Transverse colon (tissue), 4 donors: ENCODE results near the gene NKD2. TPM values are rescaled to one million over a fixed set of nuclear protein-coding genes. Genes with fewer than 3 reads are reported as not detected.

Source experiments
- DNase-seq: peaks from one replicate; pipeline ENCODE4 v3.0.0-alpha.2; 2019
- H3K27ac ChIP-seq, 4 donors: fragments of 200-600 bp; sonication (generic); 2 replicates each; pipeline ENCODE4 v1.5.1; 2016 to 2018; ENCODE audit warnings: inconsistent platforms in 4 of 4
- H3K27me3 ChIP-seq: fragments of 200-600 bp; sonication (generic); 2 replicates; pipeline ENCODE4 v1.5.1; 2017; ENCODE audit warnings: inconsistent platforms
- H3K36me3 ChIP-seq, 4 donors: fragments of 200-600 bp; sonication (generic); 2 replicates each; pipeline ENCODE4 v1.5.1; 2017 to 2019; ENCODE audit warnings: inconsistent platforms in 4 of 4
- H3K4me1 ChIP-seq, 4 donors: fragments of 200-600 bp; sonication (generic); 2 replicates each; pipeline ENCODE4 v1.5.1; 2017 to 2020; ENCODE audit warnings: inconsistent platforms in 4 of 4
- H3K4me3 ChIP-seq, 4 donors: fragments of 200-600 bp; sonication (generic); 1 replicate in 1 of 4; 2 replicates in 3 of 4; pipeline versions ENCODE4 v1.5.1 to v1.6.1; 2017 to 2019; ENCODE audit warnings: inconsistent platforms in 4 of 4
- H3K9me3 ChIP-seq, 2 donors: fragments of 200-600 bp; sonication (generic); 2 replicates each; pipeline ENCODE4 v1.5.1; 2017 to 2019; ENCODE audit warnings: inconsistent platforms in 2 of 2
- EP300 ChIP-seq: sonication (generic); formaldehyde crosslinking; IDR thresholded peaks from one replicate; pipeline ENCODE4 v1.6.1; 2017; ENCODE audit warnings: antibody characterized with exemption, low read depth
- POLR2A ChIP-seq: fragments of 450-650 bp; IDR thresholded peaks from one replicate; pipeline ENCODE4 v1.6.1; 2016; ENCODE audit warnings: antibody characterized with exemption, mild to moderate bottlenecking, moderate library complexity
- POLR2AphosphoS5 ChIP-seq, 3 donors: sonication (generic); formaldehyde crosslinking; IDR thresholded peaks; one replicate each; pipeline ENCODE4 v1.6.1; 2016; ENCODE audit warnings: antibody characterized with exemption in 3 of 3
- WGBS, 2 donors: methylation state at CpG; one replicate each; pipeline ENCODE4 v1.1.5; 2018; ENCODE audit warnings: low coverage in 1 of 2; 5-methylcytosine and 5-hydroxymethylcytosine counted together
- in situ Hi-C, 4 donors: fragments of 200-750 bp; cut with MboI; loops; one replicate each; pipeline versions ENCODE4 v1.15.0 to v1.15.1; 2017; ENCODE audit warnings: low sequenced_read_pairs in 3 of 4, low pct_ligation_motif_present in 1 of 4, low pct_unique_long_range_greater_than_20kb in 1 of 4
- intact Hi-C: fragments of 100-400 bp; cut with DNase I; formaldehyde crosslinking; loops from one replicate; pipeline ENCODE4 v1.15.1; 2023; ENCODE audit warnings: low total_unique reads
- total RNA-seq, 4 donors: library from RNA; depleted of rRNA; stranded (reverse); fragments of >200 nt; gene quantifications; one replicate each; pipeline ENCODE4 v1.1.0, GENCODE V29; 2016
- TF ChIP-seq, protein P1 (sequence below), 5 experiments: fragments of 200-600 bp in 3 of 5; fragments of 450-650 bp in 2 of 5; sonication (generic) in 3 of 5; IDR thresholded peaks; 1 replicate in 2 of 5; 2 replicates in 3 of 5; pipeline ENCODE4 v1.5.1; 2016 to 2017; ENCODE audit warnings: antibody characterized with exemption in 5 of 5, inconsistent platforms in 3 of 5, mild to moderate bottlenecking in 2 of 5, moderate library complexity in 1 of 5

NKD2 gene
- total RNA-seq, 4 donors from 2014 or later: 0.41 to 0.80 TPM; not detected in 2

DNA sequence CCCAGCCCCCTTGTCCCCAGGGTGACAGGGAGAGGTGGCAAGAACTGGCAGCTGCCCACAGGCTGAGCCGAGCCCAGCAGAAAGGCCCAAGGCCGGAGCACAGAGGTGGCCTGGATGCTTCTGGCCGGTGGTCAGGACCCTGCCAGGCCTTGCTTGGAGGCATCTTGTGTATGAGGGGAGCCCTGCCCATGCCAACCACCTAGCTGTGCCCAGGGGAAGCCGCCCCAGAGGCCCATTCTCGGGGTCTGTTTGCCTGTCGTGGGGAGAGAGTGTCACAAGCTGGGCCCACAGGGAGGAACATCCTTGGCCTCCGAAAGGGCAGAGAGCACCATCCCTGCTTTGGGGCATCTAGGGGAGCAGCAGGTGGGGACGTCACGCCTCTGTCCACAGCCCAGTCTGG is 10.0 kb downstream of the NKD2 start:
- Histone ChIP-seq H3K27ac (no peak overlapping the region), H3K4me1 (no peaks in the 10 kb centered on the region), H3K27me3 (no peaks in the 10 kb centered on the region), H3K4me3 (no peak overlapping the region), H3K9me3 (no peaks in the 10 kb centered on the region), H3K36me3 (no peaks in the 10 kb centered on the region)
- in situ Hi-C loops (loop anchor here in 1 of 4 donors (25.0 kb wide), 1 partner anchor 119 kb away; no protein-coding TSS in a partner anchor), intact Hi-C loops (no loop called here)
- no peak for DNase-seq
- TF ChIP-seq POLR2A (no peak), POLR2AphosphoS5 (IDR thresholded peaks at IDR 0.05) (no peak), EP300 (no peak)
- TF ChIP-seq, protein P1, sequence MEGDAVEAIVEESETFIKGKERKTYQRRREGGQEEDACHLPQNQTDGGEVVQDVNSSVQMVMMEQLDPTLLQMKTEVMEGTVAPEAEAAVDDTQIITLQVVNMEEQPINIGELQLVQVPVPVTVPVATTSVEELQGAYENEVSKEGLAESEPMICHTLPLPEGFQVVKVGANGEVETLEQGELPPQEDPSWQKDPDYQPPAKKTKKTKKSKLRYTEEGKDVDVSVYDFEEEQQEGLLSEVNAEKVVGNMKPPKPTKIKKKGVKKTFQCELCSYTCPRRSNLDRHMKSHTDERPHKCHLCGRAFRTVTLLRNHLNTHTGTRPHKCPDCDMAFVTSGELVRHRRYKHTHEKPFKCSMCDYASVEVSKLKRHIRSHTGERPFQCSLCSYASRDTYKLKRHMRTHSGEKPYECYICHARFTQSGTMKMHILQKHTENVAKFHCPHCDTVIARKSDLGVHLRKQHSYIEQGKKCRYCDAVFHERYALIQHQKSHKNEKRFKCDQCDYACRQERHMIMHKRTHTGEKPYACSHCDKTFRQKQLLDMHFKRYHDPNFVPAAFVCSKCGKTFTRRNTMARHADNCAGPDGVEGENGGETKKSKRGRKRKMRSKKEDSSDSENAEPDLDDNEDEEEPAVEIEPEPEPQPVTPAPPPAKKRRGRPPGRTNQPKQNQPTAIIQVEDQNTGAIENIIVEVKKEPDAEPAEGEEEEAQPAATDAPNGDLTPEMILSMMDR (IDR thresholded peaks at IDR 0.05): no peak
- 86% methylated on average over 9 of the region's 9 CpGs; no CpG with 5 or more reads in 1 of the 2 donors for WGBS, 2 donors

DNA sequence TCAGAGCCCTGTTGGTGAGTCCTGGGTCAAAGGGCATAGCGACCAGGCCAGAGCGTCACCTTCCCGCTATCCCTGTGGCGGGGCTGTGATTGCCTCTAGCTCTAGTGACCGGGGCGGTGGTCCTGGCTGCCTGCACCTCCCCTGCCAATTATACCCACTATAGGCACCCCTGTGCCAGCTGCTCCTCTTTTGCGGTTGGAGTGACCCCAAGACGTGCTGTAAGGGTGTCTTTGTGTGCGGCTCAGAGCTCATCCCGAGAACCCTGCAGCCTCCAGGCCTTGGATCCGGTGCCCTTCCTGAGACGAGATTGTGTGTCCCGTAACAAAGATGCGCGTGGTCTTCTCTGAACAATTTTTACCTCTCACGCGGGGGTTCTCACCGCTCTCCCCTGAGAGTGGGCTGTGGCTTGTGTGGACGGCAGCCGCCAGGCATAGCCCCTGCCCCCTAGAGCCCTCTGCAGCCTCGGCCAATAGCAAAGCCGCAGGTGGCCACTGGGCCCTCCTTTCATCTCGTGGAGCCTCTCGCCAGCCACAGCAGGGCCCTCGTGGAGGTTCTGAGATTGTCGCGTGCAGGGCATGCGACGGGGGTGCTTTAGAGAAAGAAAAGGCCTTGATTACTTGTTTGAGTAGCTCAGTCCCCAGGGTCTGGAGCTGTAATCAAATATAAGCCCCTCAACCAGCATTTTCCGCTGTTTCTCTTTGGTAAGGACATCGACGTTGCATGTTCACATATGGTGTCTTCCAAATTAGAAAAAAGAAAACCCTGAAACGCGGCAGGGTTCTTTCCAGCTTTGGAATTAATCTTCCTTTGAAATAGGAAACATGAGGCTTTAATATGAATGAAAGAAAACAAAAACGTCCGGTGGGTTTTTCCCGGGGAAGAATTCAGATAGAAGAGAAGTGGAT is 10.7 kb downstream of the NKD2 start:
- no peaks in the 10 kb centered on the region for H3K36me3 ChIP-seq
- no peaks in the 10 kb centered on the region for H3K4me1 ChIP-seq
- intact Hi-C loops: no loop called here
- 40 to 90% methylated on average over 1 to 37 of the region's 37 CpGs for WGBS, 2 donors
- H3K27ac ChIP-seq: no peak overlapping the region
- no peak overlapping the region for H3K4me3 ChIP-seq
- H3K27me3 ChIP-seq: no peaks in the 10 kb centered on the region
- in situ Hi-C loops: loop anchor here in 1 of 4 donors (25.0 kb wide), 1 partner anchor 118 kb away; no protein-coding TSS in a partner anchor
- TF ChIP-seq POLR2A: no peak
- TF ChIP-seq EP300: no peak
- no peak for TF ChIP-seq POLR2AphosphoS5 (IDR thresholded peaks at IDR 0.05)
- TF ChIP-seq, protein P1 (IDR thresholded peaks at IDR 0.05): no peak
- no peaks in the 10 kb centered on the region for H3K9me3 ChIP-seq
- no peak for DNase-seq

DNA sequence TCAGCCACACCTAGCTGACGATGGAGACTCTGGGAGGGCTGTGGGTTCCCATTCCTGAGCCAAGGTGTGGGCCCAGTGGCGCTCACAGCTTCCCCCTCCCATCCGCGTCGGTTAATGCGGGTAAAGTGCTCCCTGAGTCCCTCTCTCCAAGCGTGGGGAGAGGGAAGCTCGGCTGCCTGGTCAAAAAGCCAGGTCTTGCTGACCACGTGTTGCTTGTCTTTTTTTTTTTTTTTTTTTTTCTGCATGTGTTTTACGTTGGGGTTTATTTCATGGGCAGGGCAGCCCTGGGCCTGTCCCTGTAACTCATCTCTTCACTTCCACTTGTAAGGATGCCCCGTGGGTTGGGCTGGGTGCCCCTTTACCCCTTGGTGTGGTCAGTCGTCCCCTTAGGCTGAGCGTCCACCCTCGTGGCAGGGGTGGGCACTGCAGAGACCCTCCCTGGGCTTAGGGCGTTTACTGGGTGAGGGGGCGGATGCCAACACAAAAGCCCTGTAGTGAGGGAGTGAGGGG is 11.9 kb downstream of the NKD2 start:
- intact Hi-C loops (no loop called here), in situ Hi-C loops (loop anchor here in 1 of 4 donors (25.0 kb wide), 1 partner anchor 117 kb away; no protein-coding TSS in a partner anchor)
- TF ChIP-seq POLR2AphosphoS5 (IDR thresholded peaks at IDR 0.05): no peak
- TF ChIP-seq EP300: no peak
- TF ChIP-seq POLR2A: no peak
- TF ChIP-seq, protein P1 (IDR thresholded peaks at IDR 0.05): no peak
- H3K27ac ChIP-seq: no peak overlapping the region
- H3K4me3 ChIP-seq: no peak overlapping the region
- no peaks in the 10 kb centered on the region for H3K4me1 ChIP-seq
- no peaks in the 10 kb centered on the region for H3K27me3 ChIP-seq
- no peaks in the 10 kb centered on the region for H3K36me3 ChIP-seq
- no peak for DNase-seq
- H3K9me3 ChIP-seq: no peaks in the 10 kb centered on the region
- WGBS, 2 donors: 60 to 64% methylated on average over 1 to 16 of the region's 16 CpGs
